Activated CD8-positive, alpha-beta memory T cell treated with anti-CD3 and anti-CD28 coated beads for 4 hours (primary cell): Measurements from ENCODE around the gene NCOA3.

Experiments
- DNase-seq, 2 donors: peaks; one replicate each; pipeline ENCODE4 v3.0.0-alpha.2; 2020; ENCODE audit warnings: low read depth in 2 of 2

Gene NCOA3

GRCh38 chr20:47664744-47665143 is 163.1 kb downstream of the NCOA3 start:
- no peak for DNase-seq

GRCh38 chr20:47665221-47665991 is 163.7 kb downstream of the NCOA3 start:
- DNase-seq, result no peak

- DNase-seq, result no peak
These were observed 164.6 kb downstream of the NCOA3 start for GRCh38 chr20:47666304-47666703.

GRCh38 chr20:47667086-47667485 is 165.4 kb downstream of the NCOA3 start:
- DNase-seq, result no peak

- no peak for DNase-seq
These were observed 166.0 kb downstream of the NCOA3 start for GRCh38 chr20:47667531-47668312.

GRCh38 chr20:47668313-47669151 is 166.8 kb downstream of the NCOA3 start:
- DNase-seq, result no peak

- no peak for DNase-seq
These were observed 167.4 kb downstream of the NCOA3 start for GRCh38 chr20:47669152-47669425.

GRCh38 chr20:47669489-47669888 is 167.8 kb downstream of the NCOA3 start:
- no peak for DNase-seq

GRCh38 chr20:47669927-47670890 is 168.5 kb downstream of the NCOA3 start:
- DNase-seq, result no peak

GRCh38 chr20:47670913-47671312 is 169.2 kb downstream of the NCOA3 start:
- DNase-seq, result no peak

GRCh38 chr20:47672166-47672565 is 170.5 kb downstream of the NCOA3 start:
- DNase-seq, result no peak

- DNase-seq, result no peak
These were observed 171.4 kb downstream of the NCOA3 start for GRCh38 chr20:47672886-47673670.

GRCh38 chr20:47673671-47673955 is 171.9 kb downstream of the NCOA3 start:
- no peak for DNase-seq

- no peak for DNase-seq
These were observed 172.5 kb downstream of the NCOA3 start for GRCh38 chr20:47674145-47674544.

GRCh38 chr20:47674686-47675085 is 173.0 kb downstream of the NCOA3 start:
- no peak for DNase-seq

- DNase-seq, result no peak
These were observed 173.8 kb downstream of the NCOA3 start for GRCh38 chr20:47675190-47676142.

- no peak for DNase-seq
These were observed 174.6 kb downstream of the NCOA3 start for GRCh38 chr20:47676219-47676721.

- no peak for DNase-seq
These were observed 175.4 kb downstream of the NCOA3 start for GRCh38 chr20:47676912-47677634.
